Muscle layer of colon (tissue), 2 donors: ENCODE results near the gene ABCC1.
"Not testable (repeated sequence)": the region's sequence is repeated elsewhere in the genome, so short reads cannot be mapped to it uniquely, and the experiment has no call there.

Experiments used
- H3K27ac ChIP-seq: one replicate; pipeline ENCODE4 v1.7.0; 2013; ENCODE audit warnings: low read depth, mild to moderate bottlenecking, low read length, moderate library complexity
- H3K27me3 ChIP-seq, 2 donors: one replicate each; pipeline ENCODE4 v1.7.0; 2013; ENCODE audit warnings: low read length in 2 of 2, mild to moderate bottlenecking in 2 of 2; ENCODE audit not compliant: insufficient read depth in 2 of 2, control insufficient read depth in 1 of 2
- H3K36me3 ChIP-seq: one replicate; pipeline ENCODE4 v1.7.0; 2013; ENCODE audit warnings: mild to moderate bottlenecking, low read length; ENCODE audit not compliant: insufficient read depth
- H3K4me1 ChIP-seq: one replicate; pipeline ENCODE4 v1.7.0; 2013; ENCODE audit warnings: mild to moderate bottlenecking, low read length; ENCODE audit not compliant: insufficient read depth
- H3K4me3 ChIP-seq, 2 donors: one replicate each; pipeline ENCODE4 v1.7.0; 2013; ENCODE audit warnings: low read length in 2 of 2, low read depth in 1 of 2, mild to moderate bottlenecking in 1 of 2, moderate library complexity in 1 of 2
- H3K9ac ChIP-seq: one replicate; pipeline ENCODE4 v1.7.0; 2013; ENCODE audit warnings: low read length
- H3K9me3 ChIP-seq: one replicate; pipeline ENCODE4 v1.7.0; 2013; ENCODE audit warnings: mild to moderate bottlenecking, low read length
- donor health status: abdominal sarcoma.
- donor health status: Adenocarcinoma of cecum.

The ABCC1 gene

DNA sequence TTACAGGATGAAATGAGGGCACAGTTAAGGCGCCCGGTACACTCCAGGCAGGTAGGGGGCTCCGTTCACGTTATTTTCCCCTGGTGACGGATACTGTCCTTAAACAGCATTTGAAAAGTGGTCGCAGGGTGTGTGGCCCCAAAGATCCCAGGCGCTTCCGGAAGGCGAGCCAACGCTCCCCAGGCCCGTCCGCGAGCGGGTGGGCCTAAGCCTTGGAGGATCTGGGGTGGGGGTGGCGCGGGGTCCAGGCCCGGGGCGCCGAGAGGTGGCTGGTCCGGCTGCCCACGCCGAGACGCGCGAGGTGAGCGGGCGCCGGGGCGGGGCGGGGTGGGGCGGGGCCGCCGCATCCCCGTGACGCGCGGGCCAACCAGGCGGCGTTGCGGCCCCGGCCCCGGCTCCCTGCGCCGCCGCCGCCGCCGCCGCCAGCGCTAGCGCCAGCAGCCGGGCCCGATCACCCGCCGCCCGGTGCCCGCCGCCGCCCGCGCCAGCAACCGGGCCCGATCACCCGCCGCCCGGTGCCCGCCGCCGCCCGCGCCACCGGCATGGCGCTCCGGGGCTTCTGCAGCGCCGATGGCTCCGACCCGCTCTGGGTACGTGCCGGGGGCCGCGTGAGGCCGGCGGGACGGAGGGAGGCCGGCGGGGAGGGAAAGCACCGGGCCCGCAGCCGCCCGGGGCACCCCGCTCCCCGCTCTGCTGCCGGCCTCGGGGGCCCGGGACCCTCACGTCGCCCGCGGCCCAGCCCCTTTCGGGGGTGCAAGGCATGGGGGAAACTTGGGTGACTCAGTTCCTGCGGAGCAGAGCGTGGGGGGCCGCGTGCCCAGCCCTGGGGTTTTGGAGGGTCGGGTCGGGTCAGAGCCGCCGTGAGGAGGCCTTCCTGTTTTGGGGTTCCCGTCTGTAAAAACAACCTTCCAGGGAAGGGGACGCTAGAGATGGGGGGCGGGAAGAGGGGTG, at the start of gene ABCC1:
Gene ABCC1, plus strand, starts transcription at position 407 of the 951 bp plus-strand sequence. Its CDS starts 136 bp downstream, at position 543.
- Histone ChIP-seq H3K9ac (peak within 1 kb of the TSS; percentile 86), H3K9me3 (no peaks in the 10 kb centered on the region), H3K27ac (peak within 1 kb of the TSS; percentile 77), H3K27me3 (no peaks in the 10 kb centered on the region), H3K36me3 (no peaks in the 10 kb centered on the region), H3K4me3 (peak within 1 kb of the TSS; percentile 79 to 88), H3K4me1 (peaks cover 42% of the 10 kb centered on the region)

DNA sequence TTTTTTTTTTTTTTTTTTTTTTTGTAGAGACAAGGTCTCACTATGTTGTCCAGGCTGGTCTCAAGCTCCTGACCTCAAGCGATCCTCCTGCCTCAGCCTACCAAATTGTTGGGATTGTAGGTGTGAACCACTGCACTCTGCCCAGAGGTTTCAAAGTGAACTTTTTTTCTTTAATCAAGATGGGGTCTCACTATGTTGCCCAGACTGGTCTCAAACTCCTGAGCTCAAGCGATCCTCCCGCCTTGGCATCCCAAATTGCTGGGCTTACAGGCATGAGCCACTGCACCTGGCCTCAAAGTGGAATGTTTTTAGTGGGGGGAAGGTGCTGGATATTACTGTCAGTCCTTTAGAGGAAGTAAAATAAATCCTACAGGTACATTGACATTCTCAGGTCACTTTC, 49.1 kb upstream of the ABCC1 start:
- no peaks in the 10 kb centered on the region for H3K36me3 ChIP-seq
- H3K27me3 ChIP-seq, result no peaks in the 10 kb centered on the region
- no peak overlapping the region for H3K27ac ChIP-seq

DNA sequence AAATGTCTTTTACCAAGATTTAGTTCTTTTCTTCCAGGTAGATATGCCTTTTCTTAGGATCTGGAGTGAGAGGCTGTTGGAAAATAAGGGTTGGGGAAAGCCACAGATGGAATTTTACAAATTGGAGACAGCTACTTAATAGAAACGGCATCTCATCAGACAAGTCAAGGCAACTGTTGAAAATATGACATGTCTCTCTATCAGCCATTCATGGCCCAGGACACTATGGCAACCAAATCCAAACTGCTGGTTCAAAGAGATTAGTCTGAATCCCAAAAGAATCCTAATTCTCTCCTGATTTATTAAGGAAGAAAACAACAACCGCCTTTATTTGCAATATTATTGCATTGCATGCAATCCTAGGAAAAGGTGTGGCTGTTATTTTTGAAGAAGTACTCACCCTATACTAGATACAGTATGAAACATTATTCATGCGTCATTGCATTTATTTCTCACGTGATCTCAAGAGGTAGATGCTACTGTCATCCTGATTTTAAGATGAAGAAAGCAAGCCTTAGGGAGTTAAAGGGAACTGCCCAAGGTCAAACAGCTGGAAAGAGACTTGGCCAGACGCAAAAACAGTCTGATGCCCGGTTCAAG, 48.4 kb upstream of the ABCC1 start:
- H3K4me3 ChIP-seq, result no peak overlapping the region
- no peak overlapping the region for H3K9ac ChIP-seq
- H3K4me1 ChIP-seq, result no peaks in the 10 kb centered on the region
- H3K36me3 ChIP-seq, result no peaks in the 10 kb centered on the region
- no peaks in the 10 kb centered on the region for H3K9me3 ChIP-seq
- H3K27ac ChIP-seq, result no peak overlapping the region
- H3K27me3 ChIP-seq, result no peaks in the 10 kb centered on the region

More for the DNA sequence above, 49.1 kb upstream of the ABCC1 start:
- H3K4me1 ChIP-seq, result no peaks in the 10 kb centered on the region
- H3K9ac ChIP-seq, result no peak overlapping the region
- no peak overlapping the region for H3K4me3 ChIP-seq
- H3K9me3 ChIP-seq, result no peaks in the 10 kb centered on the region

DNA sequence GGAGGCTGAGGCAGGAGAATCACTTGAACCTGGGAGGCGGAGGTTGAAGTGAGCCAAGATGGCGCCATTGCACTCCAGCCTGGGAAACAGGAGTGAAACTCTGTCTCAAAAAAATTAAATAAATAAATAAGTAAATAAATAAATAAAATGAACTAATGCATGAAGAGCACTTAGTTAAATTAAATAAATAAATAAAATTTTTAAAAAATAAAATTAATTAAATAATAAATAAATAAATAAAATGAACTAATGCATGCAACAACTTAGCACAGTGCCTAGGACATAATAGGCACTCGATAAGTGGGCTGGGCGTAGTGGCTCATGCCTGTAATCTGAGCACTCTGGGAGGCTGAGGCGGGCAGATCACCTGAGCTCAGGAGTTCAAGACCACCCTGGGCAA, 45.5 kb upstream of the ABCC1 start:
- no peak overlapping the region for H3K27ac ChIP-seq
- H3K9ac ChIP-seq, result no peak overlapping the region
- no peaks in the 10 kb centered on the region for H3K27me3 ChIP-seq
- no peaks in the 10 kb centered on the region for H3K4me1 ChIP-seq
- H3K4me3 ChIP-seq, result no peak overlapping the region
- no peaks in the 10 kb centered on the region for H3K9me3 ChIP-seq
- H3K36me3 ChIP-seq, result no peaks in the 10 kb centered on the region

DNA sequence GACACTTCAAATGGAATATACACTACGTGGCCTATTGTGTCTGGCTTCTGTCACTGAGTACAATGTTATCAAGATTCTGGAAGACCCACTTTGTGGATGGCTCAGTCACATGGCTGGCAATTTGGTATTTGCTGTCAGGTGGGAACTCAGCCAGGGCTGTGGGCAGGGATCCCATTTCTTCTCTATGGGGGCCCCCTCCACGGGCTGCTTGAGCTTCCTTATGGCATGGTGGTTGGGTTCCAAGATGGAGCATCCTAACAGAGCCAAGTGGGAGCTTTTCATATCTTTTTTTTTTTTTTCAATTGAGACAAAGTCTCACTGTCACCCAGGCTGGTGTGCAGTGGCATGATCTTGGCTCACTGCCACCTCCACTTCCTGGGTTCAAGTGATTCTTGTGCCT, 43.0 kb upstream of the ABCC1 start:
- H3K36me3 ChIP-seq, result no peaks in the 10 kb centered on the region
- no peaks in the 10 kb centered on the region for H3K27me3 ChIP-seq
- H3K27ac ChIP-seq, result no peak overlapping the region
- H3K9ac ChIP-seq, result no peak overlapping the region
- H3K4me1 ChIP-seq, result no peaks in the 10 kb centered on the region
- no peak overlapping the region for H3K4me3 ChIP-seq
- H3K9me3 ChIP-seq, result no peaks in the 10 kb centered on the region

DNA sequence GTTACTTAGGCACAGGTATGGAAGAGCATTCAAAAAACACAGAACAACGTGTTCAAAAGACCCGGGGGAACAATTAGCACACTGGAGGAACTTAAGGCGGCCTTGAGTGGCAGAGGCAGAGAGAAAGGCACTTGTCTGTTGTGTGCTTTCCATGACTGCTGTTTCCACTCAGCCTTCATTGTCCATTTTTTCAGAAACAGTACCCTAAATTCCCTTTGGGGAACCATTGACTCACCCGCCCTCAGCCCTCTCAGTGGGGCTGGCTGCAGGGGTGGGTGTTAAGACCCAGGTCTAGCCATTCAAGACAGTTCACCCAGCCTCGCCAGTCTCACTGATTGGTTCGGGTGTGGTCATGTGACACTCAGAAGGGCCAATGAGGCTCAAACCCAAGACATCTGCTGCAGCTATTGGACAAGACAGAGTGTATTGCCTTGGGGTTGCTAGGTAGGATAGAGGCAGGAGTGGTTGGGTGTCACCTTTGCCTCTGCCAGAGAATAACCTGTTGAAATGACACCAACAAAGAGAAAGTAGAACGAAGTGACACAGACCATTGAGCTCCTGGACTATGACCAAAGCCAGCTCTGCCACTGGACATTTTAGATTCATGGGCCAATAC, 41.4 kb upstream of the ABCC1 start:
- no peak overlapping the region for H3K27ac ChIP-seq
- H3K9me3 ChIP-seq, result no peaks in the 10 kb centered on the region
- H3K27me3 ChIP-seq, result no peaks in the 10 kb centered on the region
- no peaks in the 10 kb centered on the region for H3K36me3 ChIP-seq
- H3K9ac ChIP-seq, result no peak overlapping the region
- H3K4me1 ChIP-seq, result no peaks in the 10 kb centered on the region
- H3K4me3 ChIP-seq, result no peak overlapping the region

DNA sequence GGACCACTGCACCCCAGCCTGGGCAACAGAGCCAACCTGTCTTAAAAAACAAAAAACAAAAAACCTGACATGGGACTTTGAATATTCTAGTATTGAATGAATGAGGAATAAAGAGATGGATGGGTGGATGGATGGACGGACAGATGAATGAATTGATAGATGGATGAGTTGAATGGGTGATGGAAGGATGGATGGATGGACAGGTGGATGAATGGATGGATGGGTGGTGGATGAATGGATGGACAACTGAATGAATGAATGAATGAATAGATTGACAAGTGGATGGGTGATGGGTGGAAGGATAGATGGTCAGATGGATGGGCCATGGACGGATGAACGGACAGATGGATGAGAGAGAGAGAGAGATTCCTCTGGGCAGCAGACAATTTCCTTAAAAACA, 38.2 kb upstream of the ABCC1 start:
- Histone ChIP-seq H3K27ac (no peak overlapping the region), H3K9me3 (no peaks in the 10 kb centered on the region), H3K4me1 (no peaks in the 10 kb centered on the region), H3K27me3 (no peaks in the 10 kb centered on the region), H3K36me3 (no peaks in the 10 kb centered on the region), H3K4me3 (no peak overlapping the region), H3K9ac (no peak overlapping the region)

DNA sequence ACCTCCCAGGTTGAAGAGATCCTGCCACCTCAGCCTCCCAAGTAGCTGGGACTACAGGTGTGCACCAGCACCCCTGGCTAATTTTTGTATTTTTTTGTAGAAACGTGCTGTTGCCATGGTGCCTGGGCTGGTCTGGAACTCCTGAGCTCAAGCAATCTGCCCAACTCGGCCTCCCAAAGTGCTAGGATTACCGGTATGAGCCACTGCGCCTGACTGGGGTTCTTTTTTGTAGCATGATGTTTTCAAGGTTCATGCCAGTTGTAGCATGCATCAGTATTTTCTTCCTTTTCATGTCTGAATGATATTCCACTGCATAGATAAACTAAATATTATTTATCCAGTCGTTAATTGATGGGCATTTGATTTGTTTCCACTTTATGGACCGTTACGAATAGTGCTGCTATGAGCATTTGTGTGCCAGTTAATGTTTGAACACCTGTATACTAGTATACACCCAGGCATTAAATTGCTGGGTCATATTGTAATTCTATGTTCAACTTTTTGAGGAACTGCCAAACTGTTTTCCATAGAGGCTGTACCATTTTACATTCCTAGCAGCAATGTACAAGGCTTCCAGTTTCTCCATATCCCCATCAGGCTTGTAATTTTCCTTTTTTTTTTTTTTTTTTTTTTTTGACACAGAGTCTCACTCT, 36.2 kb upstream of the ABCC1 start:
- Histone ChIP-seq H3K36me3 (no peaks in the 10 kb centered on the region), H3K4me3 (no peak overlapping the region), H3K27me3 (no peaks in the 10 kb centered on the region), H3K4me1 (no peaks in the 10 kb centered on the region), H3K27ac (no peak overlapping the region), H3K9me3 (no peaks in the 10 kb centered on the region), H3K9ac (no peak overlapping the region)

DNA sequence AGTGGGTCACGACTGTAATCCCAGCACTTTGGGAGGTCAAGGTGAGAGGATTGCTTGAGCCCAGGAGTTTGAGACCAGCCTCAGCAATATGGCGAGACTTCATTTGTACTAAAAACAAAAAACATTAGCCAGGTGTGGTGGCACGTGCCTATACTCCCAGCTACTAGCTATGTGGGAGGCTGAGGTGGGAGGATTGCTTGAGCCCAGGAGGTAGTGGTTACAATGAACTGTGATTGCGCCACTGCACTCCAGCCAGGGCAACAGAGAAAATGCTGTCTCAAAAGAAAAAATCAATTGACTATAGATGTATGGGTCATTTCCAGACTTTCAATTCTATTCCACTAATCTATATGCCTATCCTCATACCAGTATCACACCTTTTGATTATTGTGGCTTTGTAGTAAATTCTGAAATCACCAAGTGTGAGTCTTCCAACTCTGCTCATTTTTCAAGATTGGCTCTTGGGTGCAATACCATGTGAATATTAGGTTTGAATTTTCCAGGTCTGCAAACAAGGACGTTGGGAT, 33.8 kb upstream of the ABCC1 start:
- no peak overlapping the region for H3K27ac ChIP-seq
- H3K36me3 ChIP-seq, result no peaks in the 10 kb centered on the region
- H3K27me3 ChIP-seq, result no peaks in the 10 kb centered on the region
- H3K9me3 ChIP-seq, result no peaks in the 10 kb centered on the region
- no peaks in the 10 kb centered on the region for H3K4me1 ChIP-seq
- no peak overlapping the region for H3K4me3 ChIP-seq
- H3K9ac ChIP-seq, result no peak overlapping the region

DNA sequence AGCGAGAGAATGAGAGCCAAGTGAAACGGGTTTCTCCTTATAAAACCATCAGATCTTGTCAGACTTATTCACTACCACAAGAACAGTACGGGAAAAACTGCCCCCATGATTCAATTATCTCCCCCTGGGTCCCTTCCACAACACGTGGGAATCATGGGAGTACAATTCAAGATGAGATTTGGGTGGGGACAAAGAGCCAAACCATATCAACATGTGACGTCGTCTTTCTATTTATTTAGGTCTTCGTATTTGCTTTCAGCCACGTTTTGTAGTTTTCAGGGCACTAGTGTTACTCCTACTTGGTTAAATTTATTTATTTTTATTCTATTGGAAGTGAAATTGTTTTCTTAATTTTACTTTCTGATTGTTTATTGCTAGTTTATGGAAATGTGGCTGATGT, 33.1 kb upstream of the ABCC1 start:
- Histone ChIP-seq H3K36me3 (no peaks in the 10 kb centered on the region), H3K27me3 (no peaks in the 10 kb centered on the region), H3K9me3 (no peaks in the 10 kb centered on the region), H3K27ac (no peak overlapping the region), H3K9ac (no peak overlapping the region), H3K4me1 (no peaks in the 10 kb centered on the region), H3K4me3 (no peak overlapping the region)

DNA sequence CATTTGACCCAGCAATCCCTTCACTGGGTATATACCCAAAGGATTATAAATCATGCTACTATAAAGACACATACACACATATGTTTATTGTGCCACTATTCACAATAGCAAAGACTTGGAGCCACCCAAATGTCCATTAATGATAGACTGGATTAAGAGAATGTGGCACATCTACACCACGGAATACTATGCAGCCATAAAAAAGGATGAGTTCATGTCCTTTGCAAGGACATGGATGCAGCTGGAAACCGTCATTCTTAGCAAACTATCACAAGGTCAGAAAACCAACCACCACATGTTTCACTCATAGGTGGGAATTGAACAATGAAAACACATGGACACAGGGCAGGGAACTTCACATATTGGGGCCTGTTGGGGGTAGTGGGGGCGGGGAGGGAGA, 31.1 kb upstream of the ABCC1 start:
- H3K27ac ChIP-seq, H3K4me1 ChIP-seq, H3K27me3 ChIP-seq, H3K4me3 ChIP-seq, H3K9me3 ChIP-seq, H3K36me3 ChIP-seq, H3K9ac ChIP-seq: not testable (repeated sequence)
